ENCODE data around the gene ABHD1. TPM values are rescaled to one million over a fixed set of nuclear protein-coding genes. Genes with fewer than 3 reads are reported as not detected.

Gene ABHD1
- polyA plus RNA-seq, 1 donor (not counting 4 experiments of a cell fraction or from before 2014, with no cell fraction given) = not detected

- dilution Hi-C loops (cut with MboI; ENCODE audit: extremely low pct_ligation_motif_present, low sequenced_read_pairs) = no loop called here
- no peak overlapping the region for H3K27ac ChIP-seq (ENCODE audit: control insufficient read depth, insufficient read depth, low read length)
- H3K79me2 ChIP-seq (ENCODE audit: control insufficient read depth, insufficient read depth, low read length) = no peaks in the 10 kb centered on the region
- no peaks in the 10 kb centered on the region for H3K36me3 ChIP-seq (ENCODE audit: control insufficient read depth in 2 of 2, extremely low read depth in 1 of 2, insufficient read depth in 2 of 2, low read length in 2 of 2)
- no peaks in the 10 kb centered on the region for H3K4me1 ChIP-seq (ENCODE audit: control insufficient read depth, extremely low read depth, insufficient read depth, low read length)
- peaks cover 21% of the 10 kb centered on the region for H3K27me3 ChIP-seq (ENCODE audit: control insufficient read depth, extremely low read depth, insufficient read depth, low read length)
- DNase-seq (ENCODE audit: low read depth, low spot score) (no peak), FAIRE-seq (no peak)
- no peaks in the 10 kb centered on the region for H4K20me1 ChIP-seq (ENCODE audit: control insufficient read depth, extremely low read depth, insufficient read depth, low read length)
- H3K4me2 ChIP-seq (ENCODE audit: control insufficient read depth, extremely low read depth, insufficient read depth, low read depth, low read length) = no peak overlapping the region
- TF ChIP-seq EZH2 (IDR thresholded peaks at IDR 0.05; ENCODE audit: low read length) = no peak
- no peak for TF ChIP-seq CTCF (optimal IDR thresholded peaks at IDR 0.05 in 1 of 3, IDR thresholded peaks at IDR 0.05 in 1 of 3, conservative IDR thresholded peaks at IDR 0.05 in 1 of 3; ENCODE audit: extremely low read depth in 1 of 3, insufficient read depth in 2 of 3, low read length in 3 of 3)
- no peaks in the 10 kb centered on the region for H3K9me1 ChIP-seq (ENCODE audit: control insufficient read depth, extremely low read depth, insufficient read depth, low read length)
- H3K9ac ChIP-seq (ENCODE audit: control insufficient read depth, extremely low read depth, insufficient read depth, low read length) = no peak overlapping the region
- H3K4me3 ChIP-seq (ENCODE audit: control insufficient read depth in 2 of 3, extremely low read depth in 1 of 3, insufficient read depth in 2 of 3, low read depth in 1 of 3, low read length in 3 of 3) = no peak overlapping the region
- no peak overlapping the region for H2AFZ ChIP-seq (ENCODE audit: control insufficient read depth, low read length)
- H3K9me3 ChIP-seq (ENCODE audit: control insufficient read depth, low read depth, low read length) = no peaks in the 10 kb centered on the region
Measured at GRCh38 chr2:27171351-27171848, 47.8 kb downstream of the ABHD1 start.

- H3K79me2 ChIP-seq (ENCODE audit: control insufficient read depth, insufficient read depth, low read length) = no peaks in the 10 kb centered on the region
- peaks cover 24% of the 10 kb centered on the region for H3K27me3 ChIP-seq (ENCODE audit: control insufficient read depth, extremely low read depth, insufficient read depth, low read length)
- H3K27ac ChIP-seq (ENCODE audit: control insufficient read depth, insufficient read depth, low read length) = no peak overlapping the region
- H3K4me2 ChIP-seq (ENCODE audit: control insufficient read depth, extremely low read depth, insufficient read depth, low read depth, low read length) = no peak overlapping the region
- dilution Hi-C loops (cut with MboI; ENCODE audit: extremely low pct_ligation_motif_present, low sequenced_read_pairs) = no loop called here
- H3K36me3 ChIP-seq (ENCODE audit: control insufficient read depth in 2 of 2, extremely low read depth in 1 of 2, insufficient read depth in 2 of 2, low read length in 2 of 2) = no peaks in the 10 kb centered on the region
- no peaks in the 10 kb centered on the region for H3K9me3 ChIP-seq (ENCODE audit: control insufficient read depth, low read depth, low read length)
- H3K9me1 ChIP-seq (ENCODE audit: control insufficient read depth, extremely low read depth, insufficient read depth, low read length) = no peaks in the 10 kb centered on the region
- no peak overlapping the region for H2AFZ ChIP-seq (ENCODE audit: control insufficient read depth, low read length)
- DNase-seq (ENCODE audit: low read depth, low spot score) (no peak), FAIRE-seq (no peak)
- H3K4me1 ChIP-seq (ENCODE audit: control insufficient read depth, extremely low read depth, insufficient read depth, low read length) = no peaks in the 10 kb centered on the region
- no peaks in the 10 kb centered on the region for H4K20me1 ChIP-seq (ENCODE audit: control insufficient read depth, extremely low read depth, insufficient read depth, low read length)
- TF ChIP-seq EZH2 (IDR thresholded peaks at IDR 0.05; ENCODE audit: low read length) (no peak), CTCF (optimal IDR thresholded peaks at IDR 0.05 in 1 of 3, IDR thresholded peaks at IDR 0.05 in 1 of 3, conservative IDR thresholded peaks at IDR 0.05 in 1 of 3; ENCODE audit: extremely low read depth in 1 of 3, insufficient read depth in 2 of 3, low read length in 3 of 3) (no peak)
- H3K4me3 ChIP-seq (ENCODE audit: control insufficient read depth in 2 of 3, extremely low read depth in 1 of 3, insufficient read depth in 2 of 3, low read depth in 1 of 3, low read length in 3 of 3) = no peak overlapping the region
- H3K9ac ChIP-seq (ENCODE audit: control insufficient read depth, extremely low read depth, insufficient read depth, low read length) = no peak overlapping the region
Measured at GRCh38 chr2:27174638-27175037, 51.0 kb downstream of the ABHD1 start.
